ENCODE data around the gene CYP2A7. TPM values are rescaled to one million over a fixed set of nuclear protein-coding genes. Genes with fewer than 3 reads are reported as not detected.
A peak's percentile ranks its signal among the peaks of the same experiment; 100 is the strongest.
"Not testable (repeated sequence)": the region's sequence is repeated elsewhere in the genome, so short reads cannot be mapped to it uniquely, and the experiment has no call there.

The CYP2A7 gene
- total RNA-seq, 1 experiment from 2014 or later, result not detected

GRCh38 chr19:40888191-40888590 lies 6.2 kb upstream of the CYP2A7 start:
- Histone ChIP-seq H3K4me2 (ENCODE audit: low read depth, low read length, poor library complexity, severe bottlenecking) (no peak overlapping the region), H2AFZ (ENCODE audit: low read length) (no peak overlapping the region), H3K9me2 (replicated peaks; ENCODE audit: insufficient read depth, low read length) (no peaks in the 10 kb centered on the region), H3K27me3 (ENCODE audit: low read length) (no peaks in the 10 kb centered on the region), H3K27ac (ENCODE audit: low read length) (no peak overlapping the region), H3K9me3 (ENCODE audit: low read length) (no peaks in the 10 kb centered on the region), H3K79me2 (ENCODE audit: low read length) (no peaks in the 10 kb centered on the region), H4K20me1 (ENCODE audit: insufficient read depth, low read depth, low read length) (no peaks in the 10 kb centered on the region), H3K9ac (ENCODE audit: low read length) (no peak overlapping the region), H3K36me3 (ENCODE audit: insufficient read depth, low read length) (no peaks in the 10 kb centered on the region), H3K4me3 (ENCODE audit: low read length) (no peak overlapping the region), H3K4me1 (ENCODE audit: low read length) (no peaks in the 10 kb centered on the region)
- no peak for DNase-seq

GRCh38 chr19:40884187-40884931 lies 2.3 kb upstream of the CYP2A7 start:
- H3K79me2 ChIP-seq (ENCODE audit: low read length); H4K20me1 ChIP-seq (ENCODE audit: insufficient read depth, low read depth, low read length); H3K9ac ChIP-seq (ENCODE audit: low read length); H3K9me3 ChIP-seq (ENCODE audit: low read length); H3K4me1 ChIP-seq (ENCODE audit: low read length); H3K27ac ChIP-seq (ENCODE audit: low read length); DNase-seq; H3K4me3 ChIP-seq (ENCODE audit: low read length); H3K36me3 ChIP-seq (ENCODE audit: insufficient read depth, low read length); H3K9me2 ChIP-seq (replicated peaks; ENCODE audit: insufficient read depth, low read length); H2AFZ ChIP-seq (ENCODE audit: low read length); H3K27me3 ChIP-seq (ENCODE audit: low read length); H3K4me2 ChIP-seq (ENCODE audit: low read depth, low read length, poor library complexity, severe bottlenecking): not testable (repeated sequence)

GRCh38 chr19:40879349-40879748 lies 2.7 kb downstream of the CYP2A7 start:
- not testable (repeated sequence) for H3K27ac ChIP-seq (ENCODE audit: low read length); H3K4me3 ChIP-seq (ENCODE audit: low read length); DNase-seq

GRCh38 chr19:40875526-40875951 lies 6.5 kb downstream of the CYP2A7 start:
- H3K27me3 ChIP-seq (ENCODE audit: low read length); H3K4me2 ChIP-seq (ENCODE audit: low read depth, low read length, poor library complexity, severe bottlenecking); H2AFZ ChIP-seq (ENCODE audit: low read length); H3K4me1 ChIP-seq (ENCODE audit: low read length); H3K79me2 ChIP-seq (ENCODE audit: low read length); H3K4me3 ChIP-seq (ENCODE audit: low read length); H3K36me3 ChIP-seq (ENCODE audit: insufficient read depth, low read length); H3K9ac ChIP-seq (ENCODE audit: low read length); H3K9me3 ChIP-seq (ENCODE audit: low read length); H3K9me2 ChIP-seq (replicated peaks; ENCODE audit: insufficient read depth, low read length); H3K27ac ChIP-seq (ENCODE audit: low read length); H4K20me1 ChIP-seq (ENCODE audit: insufficient read depth, low read depth, low read length): not testable (repeated sequence)
- peak; percentile 75 for DNase-seq

More at GRCh38 chr19:40879349-40879748, 2.7 kb downstream of the CYP2A7 start:
- H3K9me2 ChIP-seq (replicated peaks; ENCODE audit: insufficient read depth, low read length); H3K4me1 ChIP-seq (ENCODE audit: low read length); H3K4me2 ChIP-seq (ENCODE audit: low read depth, low read length, poor library complexity, severe bottlenecking); H4K20me1 ChIP-seq (ENCODE audit: insufficient read depth, low read depth, low read length); H3K36me3 ChIP-seq (ENCODE audit: insufficient read depth, low read length); H3K9me3 ChIP-seq (ENCODE audit: low read length); H3K27me3 ChIP-seq (ENCODE audit: low read length); H2AFZ ChIP-seq (ENCODE audit: low read length); H3K9ac ChIP-seq (ENCODE audit: low read length); H3K79me2 ChIP-seq (ENCODE audit: low read length): not testable (repeated sequence)

GRCh38 chr19:40874874-40875273 lies 7.2 kb downstream of the CYP2A7 start:
- not testable (repeated sequence) for H3K4me1 ChIP-seq (ENCODE audit: low read length); H3K9me2 ChIP-seq (replicated peaks; ENCODE audit: insufficient read depth, low read length); H3K9me3 ChIP-seq (ENCODE audit: low read length); DNase-seq; H4K20me1 ChIP-seq (ENCODE audit: insufficient read depth, low read depth, low read length); H3K79me2 ChIP-seq (ENCODE audit: low read length); H3K4me2 ChIP-seq (ENCODE audit: low read depth, low read length, poor library complexity, severe bottlenecking); H3K4me3 ChIP-seq (ENCODE audit: low read length); H3K27ac ChIP-seq (ENCODE audit: low read length); H2AFZ ChIP-seq (ENCODE audit: low read length); H3K27me3 ChIP-seq (ENCODE audit: low read length); H3K9ac ChIP-seq (ENCODE audit: low read length); H3K36me3 ChIP-seq (ENCODE audit: insufficient read depth, low read length)

- not testable (repeated sequence) for H3K9me2 ChIP-seq (replicated peaks; ENCODE audit: insufficient read depth, low read length); H3K27ac ChIP-seq (ENCODE audit: low read length); H4K20me1 ChIP-seq (ENCODE audit: insufficient read depth, low read depth, low read length); H3K79me2 ChIP-seq (ENCODE audit: low read length); DNase-seq; H2AFZ ChIP-seq (ENCODE audit: low read length); H3K9me3 ChIP-seq (ENCODE audit: low read length); H3K4me3 ChIP-seq (ENCODE audit: low read length); H3K4me1 ChIP-seq (ENCODE audit: low read length); H3K4me2 ChIP-seq (ENCODE audit: low read depth, low read length, poor library complexity, severe bottlenecking); H3K36me3 ChIP-seq (ENCODE audit: insufficient read depth, low read length); H3K9ac ChIP-seq (ENCODE audit: low read length); H3K27me3 ChIP-seq (ENCODE audit: low read length)
These were observed 8.2 kb downstream of the CYP2A7 start for GRCh38 chr19:40873873-40874272.

- H3K4me2 ChIP-seq (ENCODE audit: low read depth, low read length, poor library complexity, severe bottlenecking), result no peak overlapping the region
- H4K20me1 ChIP-seq (ENCODE audit: insufficient read depth, low read depth, low read length), result no peaks in the 10 kb centered on the region
- H3K9me2 ChIP-seq (replicated peaks; ENCODE audit: insufficient read depth, low read length), result no peaks in the 10 kb centered on the region
- H3K4me3 ChIP-seq (ENCODE audit: low read length), result no peak overlapping the region
- H3K9me3 ChIP-seq (ENCODE audit: low read length), result no peaks in the 10 kb centered on the region
- H3K36me3 ChIP-seq (ENCODE audit: insufficient read depth, low read length), result no peaks in the 10 kb centered on the region
- no peak for DNase-seq
- no peaks in the 10 kb centered on the region for H3K4me1 ChIP-seq (ENCODE audit: low read length)
- no peak overlapping the region for H3K9ac ChIP-seq (ENCODE audit: low read length)
- no peaks in the 10 kb centered on the region for H3K27me3 ChIP-seq (ENCODE audit: low read length)
- H3K27ac ChIP-seq (ENCODE audit: low read length), result no peak overlapping the region
- H3K79me2 ChIP-seq (ENCODE audit: low read length), result no peaks in the 10 kb centered on the region
- H2AFZ ChIP-seq (ENCODE audit: low read length), result no peak overlapping the region
These were observed 9.8 kb downstream of the CYP2A7 start for GRCh38 chr19:40872209-40872608.

GRCh38 chr19:40867701-40868100 lies 14.3 kb downstream of the CYP2A7 start:
- no peak overlapping the region for H3K4me3 ChIP-seq (ENCODE audit: low read length)
- DNase-seq, result no peak
- no peak overlapping the region for H3K9ac ChIP-seq (ENCODE audit: low read length)

More at GRCh38 chr19:40867701-40868100, 14.3 kb downstream of the CYP2A7 start:
- no peaks in the 10 kb centered on the region for H3K36me3 ChIP-seq (ENCODE audit: insufficient read depth, low read length)
- no peaks in the 10 kb centered on the region for H3K79me2 ChIP-seq (ENCODE audit: low read length)
- no peaks in the 10 kb centered on the region for H3K9me2 ChIP-seq (replicated peaks; ENCODE audit: insufficient read depth, low read length)
- no peak overlapping the region for H3K4me2 ChIP-seq (ENCODE audit: low read depth, low read length, poor library complexity, severe bottlenecking)
- no peaks in the 10 kb centered on the region for H3K9me3 ChIP-seq (ENCODE audit: low read length)
- H4K20me1 ChIP-seq (ENCODE audit: insufficient read depth, low read depth, low read length), result no peaks in the 10 kb centered on the region
- H3K27ac ChIP-seq (ENCODE audit: low read length), result no peak overlapping the region
- no peak overlapping the region for H2AFZ ChIP-seq (ENCODE audit: low read length)
- H3K4me1 ChIP-seq (ENCODE audit: low read length), result no peaks in the 10 kb centered on the region
- H3K27me3 ChIP-seq (ENCODE audit: low read length), result no peaks in the 10 kb centered on the region

Data from Karpas-422 (cell line).